Nephron (organoid): ENCODE measurements around the gene MLANA.

Experiments
- H3K27ac Mint-ChIP-seq, 3 experiments: 2 replicates each; pipeline ENCODE4 v1.8.0; 2020; ENCODE audit warnings: mixed read lengths in 3 of 3, mild to moderate bottlenecking in 2 of 3, moderate library complexity in 1 of 3
- H3K27me3 Mint-ChIP-seq: 2 replicates; pipeline ENCODE4 v1.8.0; 2021; ENCODE audit warnings: low read depth, mild to moderate bottlenecking, moderate library complexity, mixed read lengths
- H3K36me3 Mint-ChIP-seq: 2 replicates; pipeline ENCODE4 v1.8.0; 2020; ENCODE audit warnings: low read depth, mixed read lengths
- H3K4me1 Mint-ChIP-seq: 2 replicates; pipeline ENCODE4 v1.8.0; 2020; ENCODE audit warnings: mixed read lengths
- H3K4me3 Mint-ChIP-seq, 3 experiments: 2 replicates each; pipeline ENCODE4 v1.8.0; 2020; ENCODE audit warnings: mild to moderate bottlenecking in 3 of 3, mixed read lengths in 3 of 3, moderate library complexity in 2 of 3
- H3K9me3 Mint-ChIP-seq: 2 replicates; pipeline ENCODE4 v1.8.0; 2020; ENCODE audit warnings: mixed read lengths
- TF ChIP-seq, protein P1 (sequence below), 3 experiments: fragments of 200-600 bp; sonication (generic); IDR thresholded peaks; one replicate each; pipeline ENCODE4 v1.5.0; 2021; ENCODE audit warnings: antibody characterized with exemption in 3 of 3; ENCODE audit not compliant: unreplicated experiment in 3 of 3

Gene MLANA

DNA sequence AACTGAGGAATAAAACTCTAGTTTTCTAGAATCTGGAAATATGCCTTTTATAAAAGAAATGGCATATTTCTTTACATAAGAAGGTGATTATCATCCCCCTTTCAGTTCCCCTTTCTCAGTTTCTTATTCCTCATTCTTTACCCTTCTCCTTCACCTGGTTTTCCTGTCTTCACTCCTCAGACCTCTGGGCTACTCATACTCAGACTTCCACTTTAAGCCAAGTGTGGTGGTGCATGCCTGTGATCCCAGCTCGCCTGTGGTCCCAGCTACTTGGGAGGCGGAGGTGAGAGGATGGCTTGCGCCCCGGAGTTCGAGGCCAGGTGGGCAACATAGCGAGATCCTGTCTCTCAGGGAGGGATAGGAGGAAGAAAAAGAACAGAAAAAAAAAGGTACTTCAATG is 67.6 kb downstream of the MLANA start:
- no peaks in the 10 kb centered on the region for H3K27me3 Mint-ChIP-seq
- H3K4me3 Mint-ChIP-seq: no peak overlapping the region
- H3K27ac Mint-ChIP-seq: no peak overlapping the region
- H3K9me3 Mint-ChIP-seq: no peaks in the 10 kb centered on the region
- H3K36me3 Mint-ChIP-seq: peaks cover 12% of the 10 kb centered on the region
- H3K4me1 Mint-ChIP-seq: no peaks in the 10 kb centered on the region
- TF ChIP-seq, protein P1, sequence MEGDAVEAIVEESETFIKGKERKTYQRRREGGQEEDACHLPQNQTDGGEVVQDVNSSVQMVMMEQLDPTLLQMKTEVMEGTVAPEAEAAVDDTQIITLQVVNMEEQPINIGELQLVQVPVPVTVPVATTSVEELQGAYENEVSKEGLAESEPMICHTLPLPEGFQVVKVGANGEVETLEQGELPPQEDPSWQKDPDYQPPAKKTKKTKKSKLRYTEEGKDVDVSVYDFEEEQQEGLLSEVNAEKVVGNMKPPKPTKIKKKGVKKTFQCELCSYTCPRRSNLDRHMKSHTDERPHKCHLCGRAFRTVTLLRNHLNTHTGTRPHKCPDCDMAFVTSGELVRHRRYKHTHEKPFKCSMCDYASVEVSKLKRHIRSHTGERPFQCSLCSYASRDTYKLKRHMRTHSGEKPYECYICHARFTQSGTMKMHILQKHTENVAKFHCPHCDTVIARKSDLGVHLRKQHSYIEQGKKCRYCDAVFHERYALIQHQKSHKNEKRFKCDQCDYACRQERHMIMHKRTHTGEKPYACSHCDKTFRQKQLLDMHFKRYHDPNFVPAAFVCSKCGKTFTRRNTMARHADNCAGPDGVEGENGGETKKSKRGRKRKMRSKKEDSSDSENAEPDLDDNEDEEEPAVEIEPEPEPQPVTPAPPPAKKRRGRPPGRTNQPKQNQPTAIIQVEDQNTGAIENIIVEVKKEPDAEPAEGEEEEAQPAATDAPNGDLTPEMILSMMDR (IDR thresholded peaks at IDR 0.05; ENCODE audit: unreplicated experiment in 3 of 3): no peak
